Keratinocyte (primary cell): ENCODE data around the gene LANCL2.

ENCODE experiments used
- EZH2 ChIP-seq: IDR thresholded peaks from one replicate; pipeline ENCODE4 v1.6.1; 2012; ENCODE audit warnings: inconsistent platforms, mild to moderate bottlenecking, low read length, moderate library complexity
- TF ChIP-seq, protein P1 (sequence below), 3 experiments: IDR thresholded peaks in 1 of 3; conservative IDR thresholded peaks in 1 of 3; optimal IDR thresholded peaks in 1 of 3; 2 replicates in 2 of 3; 3 replicates in 1 of 3; pipeline versions ENCODE3 to v1.5.1; 2011; ENCODE audit warnings: low read length in 3 of 3, mild to moderate bottlenecking in 3 of 3, moderate library complexity in 2 of 3, control low read depth in 1 of 3, inconsistent platforms in 1 of 3; ENCODE audit not compliant: insufficient read depth in 2 of 3; ENCODE audit errors: extremely low read depth in 1 of 3

GRCh38 chr7:55449992-55450535 lies 84.9 kb downstream of the LANCL2 start:
- TF ChIP-seq, protein P1, sequence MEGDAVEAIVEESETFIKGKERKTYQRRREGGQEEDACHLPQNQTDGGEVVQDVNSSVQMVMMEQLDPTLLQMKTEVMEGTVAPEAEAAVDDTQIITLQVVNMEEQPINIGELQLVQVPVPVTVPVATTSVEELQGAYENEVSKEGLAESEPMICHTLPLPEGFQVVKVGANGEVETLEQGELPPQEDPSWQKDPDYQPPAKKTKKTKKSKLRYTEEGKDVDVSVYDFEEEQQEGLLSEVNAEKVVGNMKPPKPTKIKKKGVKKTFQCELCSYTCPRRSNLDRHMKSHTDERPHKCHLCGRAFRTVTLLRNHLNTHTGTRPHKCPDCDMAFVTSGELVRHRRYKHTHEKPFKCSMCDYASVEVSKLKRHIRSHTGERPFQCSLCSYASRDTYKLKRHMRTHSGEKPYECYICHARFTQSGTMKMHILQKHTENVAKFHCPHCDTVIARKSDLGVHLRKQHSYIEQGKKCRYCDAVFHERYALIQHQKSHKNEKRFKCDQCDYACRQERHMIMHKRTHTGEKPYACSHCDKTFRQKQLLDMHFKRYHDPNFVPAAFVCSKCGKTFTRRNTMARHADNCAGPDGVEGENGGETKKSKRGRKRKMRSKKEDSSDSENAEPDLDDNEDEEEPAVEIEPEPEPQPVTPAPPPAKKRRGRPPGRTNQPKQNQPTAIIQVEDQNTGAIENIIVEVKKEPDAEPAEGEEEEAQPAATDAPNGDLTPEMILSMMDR (optimal IDR thresholded peaks at IDR 0.05 in 1 of 3, IDR thresholded peaks at IDR 0.05 in 1 of 3, conservative IDR thresholded peaks at IDR 0.05 in 1 of 3; ENCODE audit: extremely low read depth in 1 of 3, insufficient read depth in 2 of 3, low read length in 3 of 3) = no peak
- no peak for TF ChIP-seq EZH2
